SU-DHL-6 (cell line): ENCODE data around the gene CNPY1.

Source experiments
- H2AFZ ChIP-seq: fragments of 200-600 bp; sonication (generic); 2 replicates; pipeline ENCODE4 v1.6.1; 2014; ENCODE audit warnings: low read depth, mild to moderate bottlenecking, moderate library complexity, mixed read lengths, antibody characterized with exemption, low read length; ENCODE audit not compliant: severe bottlenecking
- H3F3A ChIP-seq: fragments of 200-600 bp; shearing (Covaris generic); 2 replicates; pipeline ENCODE4 v1.6.0; 2016; ENCODE audit warnings: antibody characterized with exemption, mild to moderate bottlenecking; ENCODE audit not compliant: insufficient read depth
- H3K27ac ChIP-seq: fragments of 200-600 bp; sonication (generic); 2 replicates; pipeline ENCODE4 v1.5.1; 2016; ENCODE audit warnings: low read depth, mild to moderate bottlenecking, low read length, moderate library complexity, mixed read lengths
- H3K27me3 ChIP-seq: fragments of 200-600 bp; sonication (generic), shearing (Covaris generic); 2 replicates; pipeline ENCODE4 v1.6.0; 2014; ENCODE audit warnings: mild to moderate bottlenecking, low read length
- H3K36me3 ChIP-seq: fragments of 200-600 bp; sonication (generic); 2 replicates; pipeline ENCODE4 v1.6.1; 2014; ENCODE audit warnings: mild to moderate bottlenecking, low read length, mixed read lengths
- H3K4me2 ChIP-seq: fragments of 300-600, 200-600 bp; shearing (Covaris generic), sonication (generic); 2 replicates; pipeline ENCODE4 v1.6.0; 2014; ENCODE audit warnings: low read length, low read depth, mild to moderate bottlenecking; ENCODE audit not compliant: poor library complexity, severe bottlenecking
- H3K4me3 ChIP-seq: fragments of 200-600 bp; sonication (generic); 2 replicates; pipeline ENCODE4 v1.5.1; 2014; ENCODE audit warnings: antibody characterized with exemption, low read length, mild to moderate bottlenecking, mixed read lengths; ENCODE audit not compliant: insufficient read depth, poor library complexity, severe bottlenecking
- H3K79me2 ChIP-seq: fragments of 200-600 bp; sonication (generic); 2 replicates; pipeline ENCODE4 v1.6.1; 2014; ENCODE audit warnings: mild to moderate bottlenecking, low read length, moderate library complexity; ENCODE audit not compliant: insufficient read depth
- H3K9ac ChIP-seq: fragments of 200-600 bp; sonication (generic); 2 replicates; pipeline ENCODE4 v1.7.0; 2014; ENCODE audit warnings: mild to moderate bottlenecking, low read length
- H3K9me2 ChIP-seq: fragments of 200-600 bp; sonication (generic); replicated peaks from 2 replicates; pipeline ENCODE4 v1.6.1; 2014; ENCODE audit warnings: low read length; ENCODE audit not compliant: insufficient read depth
- H3K9me3 ChIP-seq: fragments of 200-600 bp; sonication (generic); 2 replicates; pipeline ENCODE4 v1.6.1; 2014; ENCODE audit warnings: low read length, mixed read lengths; ENCODE audit not compliant: insufficient read depth
- H4K20me1 ChIP-seq: fragments of 200-600 bp; sonication (generic); 2 replicates; pipeline ENCODE4 v1.6.1; 2014; ENCODE audit warnings: low read depth, mild to moderate bottlenecking, antibody characterized with exemption, low read length, moderate library complexity, mixed read lengths
- CTCF ChIP-seq: fragments of 200-600 bp; sonication (generic); IDR thresholded peaks from one replicate; pipeline ENCODE4 v1.5.1; 2017; ENCODE audit warnings: antibody characterized with exemption, mild to moderate bottlenecking, low read length, moderate library complexity; ENCODE audit not compliant: insufficient read depth, poor library complexity, severe bottlenecking
- EZH2phosphoT487 ChIP-seq: fragments of 200-600 bp; sonication (generic), shearing (Covaris generic); conservative IDR thresholded peaks from 2 replicates; pipeline ENCODE4 v1.6.1; 2018; ENCODE audit warnings: mild to moderate bottlenecking, antibody characterized with exemption, low read length, moderate library complexity, mixed read lengths

The CNPY1 gene

DNA sequence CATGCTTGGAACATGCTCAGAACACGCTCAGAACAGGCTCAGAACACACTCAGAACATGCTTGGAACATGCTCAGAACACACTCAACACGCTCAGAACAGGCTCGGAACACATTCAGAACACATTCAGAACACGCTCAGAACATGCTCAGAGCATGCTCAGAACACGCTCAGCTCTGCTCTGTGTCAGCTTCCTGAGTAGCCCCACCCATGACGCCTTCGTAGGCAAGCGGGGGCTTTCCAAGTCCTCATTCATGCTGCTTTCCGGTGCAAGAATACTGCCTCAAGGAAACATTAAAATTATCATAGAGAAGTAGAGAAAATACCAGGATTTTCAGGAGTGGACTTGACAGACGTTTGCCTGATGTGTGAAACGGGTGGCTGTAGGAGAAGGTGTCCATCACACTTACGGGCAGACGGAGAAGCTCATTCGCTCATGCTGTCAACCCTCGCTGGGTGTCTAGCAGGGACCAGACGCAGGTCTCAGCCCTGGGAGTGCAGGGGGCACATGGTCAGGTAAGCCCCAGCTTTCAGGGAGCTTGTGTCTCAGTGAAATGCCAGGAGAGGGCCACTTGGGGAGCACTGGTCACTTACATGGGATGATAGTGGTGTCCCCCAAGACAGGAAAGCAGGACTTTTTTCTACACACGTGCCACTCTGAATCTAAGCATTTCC is 63.7 kb downstream of the CNPY1 start:
- Histone ChIP-seq H4K20me1 (no peaks in the 10 kb centered on the region), H3K27ac (no peak overlapping the region), H3K36me3 (no peaks in the 10 kb centered on the region), H3K9ac (no peak overlapping the region), H3K27me3 (no peaks in the 10 kb centered on the region), H3K4me2 (no peak overlapping the region), H3K79me2 (no peaks in the 10 kb centered on the region), H3F3A (no peaks in the 10 kb centered on the region), H3K9me2 (no peaks in the 10 kb centered on the region), H2AFZ (no peak overlapping the region), H3K9me3 (no peaks in the 10 kb centered on the region), H3K4me3 (no peak overlapping the region)
- TF ChIP-seq EZH2phosphoT487 (no peak), CTCF (no peak)

GRCh38 chr7:155481764-155482163 is 64.6 kb downstream of the CNPY1 start:
- Histone ChIP-seq H3K9me2 (no peaks in the 10 kb centered on the region), H3K36me3 (no peaks in the 10 kb centered on the region), H4K20me1 (no peaks in the 10 kb centered on the region), H3K9me3 (no peaks in the 10 kb centered on the region), H3F3A (no peaks in the 10 kb centered on the region), H3K4me2 (no peak overlapping the region), H3K27ac (no peak overlapping the region), H2AFZ (no peak overlapping the region), H3K27me3 (no peaks in the 10 kb centered on the region), H3K9ac (no peak overlapping the region), H3K79me2 (no peaks in the 10 kb centered on the region), H3K4me3 (no peak overlapping the region)
- no peak for TF ChIP-seq EZH2phosphoT487
- TF ChIP-seq CTCF: no peak

GRCh38 chr7:155477476-155477875 is 68.9 kb downstream of the CNPY1 start:
- Histone ChIP-seq H3K79me2 (no peaks in the 10 kb centered on the region), H3K9me2 (no peaks in the 10 kb centered on the region), H3K27ac (no peak overlapping the region), H3K4me2 (no peak overlapping the region), H3F3A (no peaks in the 10 kb centered on the region), H3K4me3 (no peak overlapping the region), H3K9me3 (no peaks in the 10 kb centered on the region), H3K9ac (no peak overlapping the region), H3K27me3 (no peaks in the 10 kb centered on the region), H4K20me1 (no peaks in the 10 kb centered on the region), H3K36me3 (no peaks in the 10 kb centered on the region), H2AFZ (no peak overlapping the region)
- TF ChIP-seq CTCF: no peak
- no peak for TF ChIP-seq EZH2phosphoT487
